ENCODE measurements around the gene NR3C2. TPM values are rescaled to one million over a fixed set of nuclear protein-coding genes. Genes with fewer than 3 reads are reported as not detected.

The NR3C2 gene
- total and polyA plus RNA-seq, 2 of the 4 experiments (the other 2 are of a cell fraction): 1.1 to 2.3 TPM

DNA sequence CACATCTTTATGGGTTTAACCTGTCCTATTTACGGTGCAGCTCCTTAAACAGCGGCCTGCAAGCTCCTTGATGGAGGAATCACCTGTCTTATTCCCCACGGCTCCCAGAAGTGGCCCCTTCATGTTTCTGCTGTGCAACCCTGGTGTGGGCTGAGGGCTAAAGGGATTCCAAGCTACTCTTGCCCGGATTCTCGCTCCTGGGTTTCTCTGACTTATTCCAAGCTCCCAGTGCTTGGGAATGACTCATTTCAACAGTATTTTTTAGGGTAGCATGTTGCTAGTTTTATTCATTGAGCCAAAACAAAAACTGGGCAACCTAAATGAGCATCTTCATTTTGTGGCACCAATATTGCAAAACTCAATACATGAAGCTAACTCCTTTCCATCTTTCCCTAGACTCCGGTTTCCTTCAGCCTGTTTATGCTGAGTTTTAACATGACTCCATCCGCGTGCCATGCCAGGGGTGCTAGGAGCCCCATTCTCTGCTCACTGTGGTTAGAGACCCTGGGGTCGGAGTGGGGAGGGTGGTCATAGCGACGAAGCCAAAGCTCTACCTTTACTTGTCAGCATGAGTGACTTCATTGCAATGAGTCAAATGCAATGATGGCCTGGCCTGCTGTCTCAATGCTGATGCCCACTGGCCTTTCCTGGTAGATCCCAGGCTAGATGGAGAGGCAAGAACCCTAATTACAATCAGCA is 349.7 kb downstream of the NR3C2 start:
- Histone ChIP-seq H2AK9ac (replicated peaks; ENCODE audit: low read depth, low read length, poor library complexity) (no peak overlapping the region), H3K9me3 (ENCODE audit: control insufficient read depth, insufficient read depth, low read length) (no peaks in the 10 kb centered on the region), H3K9ac (ENCODE audit: low read depth, low read length) (no peak overlapping the region), H3K4me3 (ENCODE audit: insufficient read depth, low read depth, low read length) (no peak overlapping the region), H3K9me1 (ENCODE audit: insufficient read depth, low read length) (peaks cover 5% of the 10 kb centered on the region; the same call in 1 of the 2 replicates), H3K4ac (ENCODE audit: low read depth, low read length) (no peak overlapping the region), H2BK15ac (ENCODE audit: low read depth, low read length) (no peak overlapping the region), H3K4me1 (ENCODE audit: control insufficient read depth, insufficient read depth, low read length) (no peaks in the 10 kb centered on the region), H2BK20ac (ENCODE audit: low read depth, low read length) (no peak overlapping the region), H3K27ac (ENCODE audit: insufficient read depth, low read length) (no peak overlapping the region), H3K27me3 (ENCODE audit: control insufficient read depth, insufficient read depth, low read length) (no peaks in the 10 kb centered on the region), H3K18ac (ENCODE audit: low read depth, low read length) (no peak overlapping the region), H4K8ac (ENCODE audit: low read depth in 2 of 2, low read length in 2 of 2) (no peak overlapping the region), H3K79me1 (ENCODE audit: low read depth in 1 of 2, low read length in 2 of 2) (no peaks in the 10 kb centered on the region), H3K14ac (replicated peaks; ENCODE audit: low read depth, low read length) (no peak overlapping the region), H4K20me1 (ENCODE audit: insufficient read depth, low read length) (no peaks in the 10 kb centered on the region), H4K91ac (ENCODE audit: insufficient read depth, low read depth, low read length) (no peak overlapping the region), H2BK120ac (ENCODE audit: low read depth, low read length) (no peak overlapping the region), H3K4me2 (ENCODE audit: low read depth, low read length) (no peak overlapping the region), H2AK5ac (ENCODE audit: low read depth, low read length) (no peak overlapping the region), H4K5ac (ENCODE audit: low read depth, low read length) (no peak overlapping the region), H2BK5ac (ENCODE audit: low read depth, low read length, poor library complexity, severe bottlenecking) (no peak overlapping the region), H3K23ac (ENCODE audit: low read depth, low read length) (no peak overlapping the region), H3K36me3 (ENCODE audit: control insufficient read depth, insufficient read depth, low read length) (no peaks in the 10 kb centered on the region), H3K56ac (ENCODE audit: extremely low read depth, insufficient read depth, low read length) (no peak overlapping the region), H2AFZ (replicated peaks; ENCODE audit: low read length, poor library complexity) (no peak overlapping the region)
- no TSS peak for BruUV-seq (replicated peaks)
- in situ Hi-C loops (cut with MboI; ENCODE audit: low sequenced_read_pairs) (no loop called here), dilution Hi-C loops (cut with HindIII; ENCODE audit: low sequenced_read_pairs, unreplicated experiment) (no loop called here), intact Hi-C loops (cut with micrococcal nuclease) (no loop called here)
- DNase-seq: peak; percentile 21
- POLR2A ChIA-PET (ENCODE audit: unreplicated experiment): interaction anchor here (0.6 kb wide), 1 partner anchor 47 kb away, joined by 8 read pairs; no protein-coding TSS in a partner anchor
- TF ChIP-seq POLR2A (IDR thresholded peaks at IDR 0.05; ENCODE audit: low read depth, low read length) (no peak), RAD21 (IDR thresholded peaks at IDR 0.05; ENCODE audit: low read length) (no peak), ELK1 (IDR thresholded peaks at IDR 0.05; ENCODE audit: borderline replicate concordance, low read depth, low read length) (no peak), RCOR1 (IDR thresholded peaks at IDR 0.05; ENCODE audit: insufficient replicate concordance, low read length) (no peak), MAFK (IDR thresholded peaks at IDR 0.05; ENCODE audit: low read depth, low read length) (no peak), MXI1 (IDR thresholded peaks at IDR 0.05; ENCODE audit: borderline replicate concordance, low read depth, low read length) (no peak), FOS (IDR thresholded peaks at IDR 0.05; ENCODE audit: low read depth, low read length) (no peak), MAZ (IDR thresholded peaks at IDR 0.05; ENCODE audit: borderline replicate concordance, low read depth, low read length) (no peak)
- ATAC-seq (ENCODE audit: low read depth): no peak; the same call in 1 of the 2 replicates
- 97% methylated on average over 7 of the region's 11 CpGs; no CpG with 5 or more reads in 1 of the 2 experiments for WGBS, 2 experiments (ENCODE audit: extremely low coverage in 2 of 2, insufficient read length in 1 of 2)
- CTCF ChIA-PET: no interaction called here

Measured in IMR-90 (cell line).